ENCODE results near the gene GPR137B. TPM values are rescaled to one million over a fixed set of nuclear protein-coding genes. Genes with fewer than 3 reads are reported as not detected.

Gene GPR137B
- total RNA-seq, 3 donors from 2014 or later: 6.0 to 13.3 (median 8.5) TPM

DNA sequence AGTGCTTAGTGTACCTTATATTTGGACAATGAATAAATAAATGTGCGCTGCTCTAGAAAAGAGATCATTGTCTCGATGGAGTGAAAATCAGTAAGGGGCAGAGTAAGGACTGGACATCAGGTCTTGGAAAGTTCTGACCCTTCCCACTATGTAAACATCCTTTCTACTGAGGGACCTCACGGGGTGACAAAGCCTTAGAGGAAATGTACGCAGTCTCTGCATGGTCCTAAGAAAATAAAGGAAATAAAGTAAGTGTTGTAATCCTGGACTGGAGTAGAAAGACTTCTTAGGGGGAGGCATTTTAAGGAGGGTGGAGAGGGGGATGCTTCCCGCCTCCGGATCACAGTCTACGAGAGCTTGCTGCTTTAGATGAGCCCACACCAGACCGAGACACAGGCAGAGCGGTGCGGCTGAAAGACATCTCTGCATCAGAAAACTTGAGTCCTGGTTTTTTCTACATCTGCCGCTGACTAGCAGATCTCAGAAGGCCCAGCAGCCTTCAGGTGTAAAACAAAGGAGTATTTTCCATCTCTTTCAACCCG is 22.3 kb upstream of the GPR137B start:
- DNase-seq (no peak), ATAC-seq (no peak)
- no peaks in the 10 kb centered on the region for H3K9me3 ChIP-seq
- no peaks in the 10 kb centered on the region for H3K36me3 ChIP-seq (ENCODE audit: low read depth)
- TF ChIP-seq, protein P1, sequence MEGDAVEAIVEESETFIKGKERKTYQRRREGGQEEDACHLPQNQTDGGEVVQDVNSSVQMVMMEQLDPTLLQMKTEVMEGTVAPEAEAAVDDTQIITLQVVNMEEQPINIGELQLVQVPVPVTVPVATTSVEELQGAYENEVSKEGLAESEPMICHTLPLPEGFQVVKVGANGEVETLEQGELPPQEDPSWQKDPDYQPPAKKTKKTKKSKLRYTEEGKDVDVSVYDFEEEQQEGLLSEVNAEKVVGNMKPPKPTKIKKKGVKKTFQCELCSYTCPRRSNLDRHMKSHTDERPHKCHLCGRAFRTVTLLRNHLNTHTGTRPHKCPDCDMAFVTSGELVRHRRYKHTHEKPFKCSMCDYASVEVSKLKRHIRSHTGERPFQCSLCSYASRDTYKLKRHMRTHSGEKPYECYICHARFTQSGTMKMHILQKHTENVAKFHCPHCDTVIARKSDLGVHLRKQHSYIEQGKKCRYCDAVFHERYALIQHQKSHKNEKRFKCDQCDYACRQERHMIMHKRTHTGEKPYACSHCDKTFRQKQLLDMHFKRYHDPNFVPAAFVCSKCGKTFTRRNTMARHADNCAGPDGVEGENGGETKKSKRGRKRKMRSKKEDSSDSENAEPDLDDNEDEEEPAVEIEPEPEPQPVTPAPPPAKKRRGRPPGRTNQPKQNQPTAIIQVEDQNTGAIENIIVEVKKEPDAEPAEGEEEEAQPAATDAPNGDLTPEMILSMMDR (IDR thresholded peaks at IDR 0.05): no peak
- intact Hi-C loops (cut with DNase I, micrococcal nuclease): no loop called here
- H3K4me1 ChIP-seq (ENCODE audit: low read depth): no peaks in the 10 kb centered on the region
- no peak overlapping the region for H3K4me3 ChIP-seq

DNA sequence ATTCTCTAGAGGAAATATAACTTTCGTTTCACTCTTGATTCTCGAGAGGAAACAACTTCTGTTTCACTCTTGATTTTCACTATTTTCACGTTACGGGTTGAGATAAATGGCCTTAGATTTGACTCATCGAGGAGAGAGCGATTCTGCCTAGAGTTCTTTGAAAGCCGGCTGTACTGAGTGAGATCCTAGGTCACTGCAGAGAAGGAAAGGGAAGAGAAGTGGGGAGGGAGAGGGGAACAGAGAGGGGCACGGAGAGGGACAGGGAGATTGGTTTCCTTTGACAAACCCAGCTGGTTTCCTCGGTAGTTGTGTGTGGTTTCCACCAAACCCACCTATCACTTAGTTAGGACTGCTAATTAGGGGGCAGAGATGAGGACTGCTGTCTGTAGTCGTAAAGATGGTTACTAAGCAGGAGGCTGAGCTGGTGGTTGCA is 21.6 kb upstream of the GPR137B start:
- TF ChIP-seq, protein P1 (IDR thresholded peaks at IDR 0.05): no peak
- H3K4me3 ChIP-seq: no peak overlapping the region

DNA sequence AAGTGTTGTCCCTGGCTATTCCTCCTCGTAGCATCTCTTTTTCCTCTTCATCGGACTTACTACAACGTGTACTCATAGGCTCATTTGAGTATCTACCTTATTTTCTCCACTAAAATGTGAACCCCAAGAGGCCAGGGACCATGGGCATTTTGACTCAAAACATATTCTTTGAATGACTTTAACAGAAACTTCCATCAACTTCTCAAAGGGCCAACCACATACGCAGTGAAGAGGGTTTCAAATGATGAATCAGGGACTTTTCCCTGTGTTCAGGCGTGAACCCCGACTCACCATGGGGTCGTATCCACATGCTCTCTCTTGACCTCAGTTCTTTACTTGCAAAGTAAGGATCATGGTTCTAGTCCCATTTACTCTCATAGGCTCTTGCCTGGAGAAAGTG is 20.2 kb upstream of the GPR137B start:
- DNase-seq (no peak), ATAC-seq (no peak)
- Histone ChIP-seq H3K4me1 (ENCODE audit: low read depth) (no peaks in the 10 kb centered on the region), H3K36me3 (ENCODE audit: low read depth) (no peaks in the 10 kb centered on the region), H3K9me3 (no peaks in the 10 kb centered on the region), H3K4me3 (no peak overlapping the region)
- intact Hi-C loops (cut with DNase I, micrococcal nuclease): no loop called here
- TF ChIP-seq, protein P1 (IDR thresholded peaks at IDR 0.05): no peak

More for the DNA sequence above, 21.6 kb upstream of the GPR137B start:
- no peak for ATAC-seq
- intact Hi-C loops (cut with DNase I, micrococcal nuclease): no loop called here
- H3K36me3 ChIP-seq (ENCODE audit: low read depth): no peaks in the 10 kb centered on the region
- DNase-seq: no peak
- no peaks in the 10 kb centered on the region for H3K4me1 ChIP-seq (ENCODE audit: low read depth)
- no peaks in the 10 kb centered on the region for H3K9me3 ChIP-seq

DNA sequence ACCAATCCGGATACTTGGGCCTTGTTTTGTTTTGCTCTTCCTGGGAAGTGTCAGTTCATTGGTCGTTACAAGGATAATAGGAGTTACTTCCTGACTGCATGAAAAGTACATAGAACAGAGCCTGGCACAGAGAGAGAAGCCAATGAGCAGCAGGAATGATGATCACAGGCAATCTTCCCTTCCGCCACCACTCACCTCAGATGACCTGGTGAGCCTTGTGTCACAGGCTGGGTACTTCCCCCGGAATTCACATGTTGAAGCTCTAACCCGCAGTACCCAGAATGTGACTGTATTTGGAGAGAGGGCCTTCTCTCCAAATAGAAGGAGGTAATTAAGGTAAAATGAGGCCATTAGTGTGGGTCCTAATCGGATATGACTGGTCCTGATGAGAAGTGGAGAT is 18.8 kb upstream of the GPR137B start:
- H3K4me1 ChIP-seq (ENCODE audit: low read depth): no peaks in the 10 kb centered on the region
- no peak for ATAC-seq
- intact Hi-C loops (cut with DNase I, micrococcal nuclease): no loop called here

DNA sequence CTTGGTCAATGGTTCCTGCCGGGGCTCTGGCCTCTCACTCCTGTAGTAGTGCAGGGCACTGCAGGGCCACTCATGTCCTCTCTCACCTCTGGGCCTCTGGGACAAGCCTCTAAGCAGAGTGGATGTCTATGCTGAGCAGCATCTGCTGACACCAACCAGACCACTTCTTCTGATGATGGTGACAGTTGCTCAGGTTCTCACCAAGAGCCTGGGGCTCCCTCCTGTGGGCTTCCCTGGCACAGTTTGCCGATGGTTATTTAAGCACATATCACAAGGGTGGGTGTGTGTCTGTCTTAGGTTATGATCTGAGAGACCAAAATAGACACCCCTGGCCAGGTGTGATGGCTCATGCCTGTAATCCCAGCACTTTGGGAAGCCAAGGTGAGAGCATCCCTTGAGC is 17.4 kb upstream of the GPR137B start:
- no peaks in the 10 kb centered on the region for H3K36me3 ChIP-seq (ENCODE audit: low read depth)
- DNase-seq (no peak), ATAC-seq (no peak)
- no peak overlapping the region for H3K4me3 ChIP-seq
- no peaks in the 10 kb centered on the region for H3K4me1 ChIP-seq (ENCODE audit: low read depth)
- H3K9me3 ChIP-seq: no peaks in the 10 kb centered on the region
- TF ChIP-seq, protein P1 (IDR thresholded peaks at IDR 0.05): no peak
- intact Hi-C loops (cut with DNase I, micrococcal nuclease): no loop called here

More for the DNA sequence above, 18.8 kb upstream of the GPR137B start:
- no peak overlapping the region for H3K4me3 ChIP-seq
- TF ChIP-seq, protein P1 (IDR thresholded peaks at IDR 0.05): no peak
- no peaks in the 10 kb centered on the region for H3K36me3 ChIP-seq (ENCODE audit: low read depth)
- H3K9me3 ChIP-seq: no peaks in the 10 kb centered on the region
- no peak for DNase-seq

DNA sequence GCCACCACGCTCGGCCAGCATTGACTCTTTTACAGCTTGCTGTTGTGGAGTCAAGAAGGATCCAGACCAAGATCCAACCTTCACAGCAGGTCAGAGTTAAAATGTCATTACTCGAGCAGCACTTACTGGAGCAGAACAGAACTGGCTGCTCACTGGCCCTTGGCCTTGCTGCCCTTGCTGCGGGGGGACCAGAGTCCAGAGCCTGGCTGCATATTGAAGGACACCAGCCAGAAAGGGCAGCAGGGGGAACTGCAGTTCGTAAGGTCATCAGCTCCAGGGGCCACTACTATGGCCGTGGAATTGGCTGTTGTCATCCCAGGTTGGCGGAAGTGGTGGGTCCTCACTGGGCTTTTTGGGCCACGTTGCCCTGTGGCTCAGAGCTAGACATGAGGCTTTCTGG is 15.3 kb upstream of the GPR137B start:
- ATAC-seq (no peak), DNase-seq (no peak)
- TF ChIP-seq, protein P1 (IDR thresholded peaks at IDR 0.05): no peak
- Histone ChIP-seq H3K36me3 (ENCODE audit: low read depth) (no peaks in the 10 kb centered on the region), H3K4me1 (ENCODE audit: low read depth) (no peaks in the 10 kb centered on the region), H3K4me3 (no peak overlapping the region), H3K9me3 (no peaks in the 10 kb centered on the region)
- intact Hi-C loops (cut with DNase I, micrococcal nuclease): no loop called here

Measured in mucosa of descending colon (tissue), 3 donors.